GM12892 (cell line): Measurements from ENCODE around the gene ATP10D.

Source experiments
- POLR2A ChIP-seq: IDR thresholded peaks from 2 replicates; pipeline ENCODE4 v1.6.1; 2011; ENCODE audit warnings: low read depth, low read length, control low read depth
- POLR2AphosphoS5 ChIP-seq: IDR thresholded peaks from 2 replicates; pipeline ENCODE4 v1.6.1; 2011; ENCODE audit warnings: low read depth, low read length, control low read depth

DNA sequence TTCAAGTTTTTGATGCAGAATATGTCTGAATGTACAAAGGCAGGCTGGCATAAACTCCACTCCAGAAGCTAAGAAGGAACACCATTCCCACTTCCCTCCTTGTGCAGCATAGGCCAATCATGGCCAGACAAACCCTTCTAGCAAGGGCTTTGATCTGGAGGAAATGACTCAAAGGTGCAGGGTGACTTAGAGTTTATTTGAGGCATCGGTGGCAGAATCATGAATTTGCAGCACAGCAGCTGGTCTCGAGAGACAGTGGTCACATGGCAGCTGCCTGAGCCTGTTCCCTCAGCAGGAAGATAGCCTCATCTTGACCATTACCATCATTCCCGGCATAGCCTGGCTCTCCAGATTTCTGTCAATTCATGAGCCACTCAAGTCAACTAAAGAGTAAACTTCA, 154.5 kb downstream of the ATP10D start:
- TF ChIP-seq POLR2AphosphoS5: no peak
- no peak for TF ChIP-seq POLR2A
